Lower leg skin (tissue), 4 donors: ENCODE results near the gene SLC6A13. TPM values are rescaled to one million over a fixed set of nuclear protein-coding genes. Genes with fewer than 3 reads are reported as not detected.

Experiments used
- DNase-seq, 2 donors: peaks; one replicate each; pipeline ENCODE4 v3.0.0-alpha.2; 2019; ENCODE audit warnings: low spot score in 2 of 2
- H3K4me3 ChIP-seq: fragments of 200-600 bp; sonication (generic); 2 replicates; pipeline ENCODE4 v1.5.1; 2017; ENCODE audit warnings: mild to moderate bottlenecking, low read depth; ENCODE audit not compliant: poor library complexity, severe bottlenecking
- CTCF ChIP-seq, 3 donors: fragments of 450-650 bp; IDR thresholded peaks; one replicate each; pipeline ENCODE4 v1.5.1; 2016; ENCODE audit warnings: antibody characterized with exemption in 3 of 3, mild to moderate bottlenecking in 3 of 3, moderate library complexity in 2 of 3
- POLR2A ChIP-seq, 2 donors: fragments of 450-650 bp; IDR thresholded peaks; one replicate each; pipeline ENCODE4 v1.6.1; 2016 to 2017; ENCODE audit warnings: antibody characterized with exemption in 2 of 2, mild to moderate bottlenecking in 1 of 2, moderate library complexity in 1 of 2
- WGBS, 2 donors: methylation state at CpG; one replicate each; pipeline ENCODE4 v1.1.5; 2018; 5-methylcytosine and 5-hydroxymethylcytosine counted together
- intact Hi-C: fragments of 100-400 bp; cut with DNase I; formaldehyde crosslinking; loops from one replicate; pipeline ENCODE4 v1.15.0; 2023; ENCODE audit warnings: low total_unique reads
- total RNA-seq, 4 donors: library from RNA; depleted of rRNA; stranded (reverse); fragments of >200 nt; gene quantifications; one replicate each; pipeline ENCODE4 v1.1.0, GENCODE V29; 2016

Gene SLC6A13
- total RNA-seq, 4 donors from 2014 or later: not detected

- intact Hi-C loops: no loop called here
- peak in 1 of 2 donors; percentile 59 for DNase-seq
- 33 to 36% methylated on average over 14 to 18 of the region's 19 CpGs for WGBS, 2 donors
- H3K4me3 ChIP-seq: no peak overlapping the region
- TF ChIP-seq CTCF (IDR thresholded peaks at IDR 0.05) (no peak), POLR2A (IDR thresholded peaks at IDR 0.05) (no peak)
These were observed 29.7 kb downstream of the SLC6A13 start for GRCh38 chr12:232731-233614.

GRCh38 chr12:230925-231671 is 31.5 kb downstream of the SLC6A13 start:
- 61 to 63% methylated on average over 14 of the region's 14 CpGs for whole genome bisulfite sequencing, 2 donors
- TF ChIP-seq POLR2A (IDR thresholded peaks at IDR 0.05): no peak
- no peak for TF ChIP-seq CTCF (IDR thresholded peaks at IDR 0.05)
- intact Hi-C loops: no loop called here
- no peak overlapping the region for H3K4me3 ChIP-seq
- DNase-seq: peak in 1 of 2 donors; percentile 77

DNA sequence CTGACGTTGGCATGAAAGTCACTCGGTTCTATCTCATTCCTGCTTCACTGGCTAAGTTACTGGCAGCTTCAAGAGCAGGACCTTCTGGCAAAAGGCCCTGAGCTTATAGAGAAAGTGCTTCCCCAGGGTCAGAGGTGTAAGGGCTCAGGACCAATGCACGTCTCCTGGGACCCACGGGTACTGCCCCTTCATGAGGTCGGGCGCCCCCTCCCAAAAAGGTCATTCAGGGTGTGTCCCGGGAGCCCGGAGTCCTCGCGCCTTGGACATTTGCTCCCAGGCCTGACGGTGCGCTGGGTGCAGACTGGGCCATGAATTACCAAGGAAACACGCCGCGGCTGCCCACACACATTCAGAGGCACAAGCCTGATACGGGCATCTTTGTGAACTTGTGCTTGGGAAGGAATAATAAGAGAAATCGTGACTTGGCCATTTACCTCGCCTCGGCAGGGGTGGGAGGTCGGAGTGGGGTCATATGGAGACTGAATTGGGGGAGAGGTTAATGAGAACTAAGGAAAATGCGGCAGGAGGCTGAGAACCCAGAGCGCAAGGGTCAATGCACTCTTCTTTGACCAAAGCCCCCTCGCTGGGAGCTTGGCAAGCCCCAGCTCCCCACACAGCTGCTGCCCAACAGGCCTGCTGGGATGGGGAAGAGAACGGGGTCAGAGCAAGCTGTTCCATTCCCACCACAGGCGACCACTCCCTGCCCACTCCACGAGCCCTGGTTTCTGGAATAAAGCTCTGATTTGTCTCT is 33.0 kb downstream of the SLC6A13 start:
- no peak overlapping the region for H3K4me3 ChIP-seq
- intact Hi-C loops: no loop called here
- peak in 1 of 2 donors; percentile 77 for DNase-seq
- TF ChIP-seq POLR2A (IDR thresholded peaks at IDR 0.05): no peak
- TF ChIP-seq CTCF (IDR thresholded peaks at IDR 0.05): no peak
- 68% methylated on average over 26 of the region's 26 CpGs for WGBS, 2 donors

DNA sequence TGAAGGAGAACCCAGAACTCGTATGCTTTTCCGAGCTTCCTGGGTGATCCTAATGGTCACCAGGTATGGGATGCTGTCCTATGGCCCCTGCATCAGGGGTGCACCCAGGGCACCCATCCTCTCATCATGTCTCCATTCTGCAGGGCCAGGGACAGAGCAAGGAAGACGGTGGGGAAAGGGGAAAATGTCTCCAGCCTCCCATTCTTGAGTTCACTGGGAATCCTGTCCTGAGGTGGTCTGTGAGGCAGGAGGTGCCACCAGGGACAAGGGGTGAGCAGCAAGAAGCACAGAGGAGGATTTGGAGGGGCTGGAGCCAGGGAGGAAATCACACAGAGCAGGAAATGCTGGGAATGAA is 33.8 kb downstream of the SLC6A13 start:
- 81 to 85% methylated on average over 3 of the region's 3 CpGs for WGBS, 2 donors
- TF ChIP-seq CTCF (IDR thresholded peaks at IDR 0.05) (no peak), POLR2A (IDR thresholded peaks at IDR 0.05) (no peak)
- intact Hi-C loops: no loop called here
- peak in 1 of 2 donors; percentile 36 for DNase-seq
- H3K4me3 ChIP-seq: no peak overlapping the region

DNA sequence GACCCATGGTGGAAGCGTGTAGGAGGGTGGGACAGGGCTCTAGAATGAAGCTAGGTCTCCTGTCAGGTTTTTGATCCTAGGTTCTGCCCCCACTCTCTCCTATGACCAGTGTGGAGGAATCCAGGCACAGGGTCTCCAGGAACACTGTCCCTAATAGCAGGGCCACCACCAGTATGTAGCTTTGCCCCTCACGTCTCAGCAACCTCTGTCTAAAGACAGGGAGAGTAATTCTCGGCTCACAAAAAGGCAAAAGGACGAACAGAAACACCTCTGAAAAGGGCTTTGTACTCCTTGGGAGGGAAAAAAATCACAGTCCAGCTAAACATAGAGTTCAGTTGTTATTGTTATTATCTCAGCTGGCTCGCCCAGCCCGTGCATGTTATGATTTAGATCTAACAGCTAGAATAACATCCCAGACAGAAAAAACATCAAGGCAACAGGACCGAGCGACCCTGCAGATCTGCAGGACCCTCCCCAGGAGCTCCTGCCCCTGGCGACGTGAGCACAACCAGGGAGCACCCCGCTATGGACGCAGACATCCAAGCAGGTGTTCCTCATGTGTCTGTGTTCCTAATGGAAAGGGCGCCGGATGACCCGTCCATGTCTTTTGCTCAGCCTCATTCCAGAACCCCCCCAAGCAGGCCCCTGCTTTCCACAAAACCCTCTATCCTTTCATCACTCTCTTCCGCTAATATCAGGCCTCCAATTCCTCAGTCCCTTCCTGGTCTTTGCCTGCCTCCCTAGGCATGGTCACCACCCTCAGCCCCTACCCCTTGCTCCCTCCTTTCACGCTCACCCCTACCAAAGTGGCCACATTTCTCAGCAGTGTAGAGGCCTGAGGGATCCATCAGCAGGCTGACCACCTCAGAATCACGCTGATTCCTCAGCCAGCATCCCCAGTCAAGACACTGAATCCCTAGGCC is 34.5 kb downstream of the SLC6A13 start:
- no peak overlapping the region for H3K4me3 ChIP-seq
- intact Hi-C loops: no loop called here
- WGBS, 2 donors: 86 to 89% methylated on average over 18 of the region's 18 CpGs
- TF ChIP-seq POLR2A (IDR thresholded peaks at IDR 0.05) (no peak), CTCF (IDR thresholded peaks at IDR 0.05) (no peak)
- DNase-seq: peak in 1 of 2 donors; percentile 74
